Measurements from ENCODE around the gene ZNF318.

ZNF318 gene

DNA sequence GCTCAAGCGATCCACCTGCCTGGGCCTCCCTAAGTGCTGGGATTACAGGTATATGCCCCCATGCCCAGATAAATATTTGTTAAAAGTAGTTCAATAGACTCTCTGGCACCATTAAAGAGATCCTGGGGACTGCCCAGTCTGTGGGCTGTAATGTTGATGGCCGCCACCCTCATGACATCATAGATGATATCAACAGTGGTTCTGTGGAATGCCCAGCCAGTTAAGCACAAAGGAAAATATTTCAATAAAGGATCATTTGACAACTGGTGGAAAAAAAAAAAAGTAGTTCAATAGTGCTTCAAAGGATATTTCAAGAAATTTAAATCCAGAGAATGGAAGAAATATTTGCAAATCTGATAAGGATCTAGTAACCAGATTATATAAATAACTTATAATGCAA lies 59.3 kb downstream of the ZNF318 start:
- TF ChIP-seq, protein P1, sequence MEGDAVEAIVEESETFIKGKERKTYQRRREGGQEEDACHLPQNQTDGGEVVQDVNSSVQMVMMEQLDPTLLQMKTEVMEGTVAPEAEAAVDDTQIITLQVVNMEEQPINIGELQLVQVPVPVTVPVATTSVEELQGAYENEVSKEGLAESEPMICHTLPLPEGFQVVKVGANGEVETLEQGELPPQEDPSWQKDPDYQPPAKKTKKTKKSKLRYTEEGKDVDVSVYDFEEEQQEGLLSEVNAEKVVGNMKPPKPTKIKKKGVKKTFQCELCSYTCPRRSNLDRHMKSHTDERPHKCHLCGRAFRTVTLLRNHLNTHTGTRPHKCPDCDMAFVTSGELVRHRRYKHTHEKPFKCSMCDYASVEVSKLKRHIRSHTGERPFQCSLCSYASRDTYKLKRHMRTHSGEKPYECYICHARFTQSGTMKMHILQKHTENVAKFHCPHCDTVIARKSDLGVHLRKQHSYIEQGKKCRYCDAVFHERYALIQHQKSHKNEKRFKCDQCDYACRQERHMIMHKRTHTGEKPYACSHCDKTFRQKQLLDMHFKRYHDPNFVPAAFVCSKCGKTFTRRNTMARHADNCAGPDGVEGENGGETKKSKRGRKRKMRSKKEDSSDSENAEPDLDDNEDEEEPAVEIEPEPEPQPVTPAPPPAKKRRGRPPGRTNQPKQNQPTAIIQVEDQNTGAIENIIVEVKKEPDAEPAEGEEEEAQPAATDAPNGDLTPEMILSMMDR (IDR thresholded peaks at IDR 0.05; ENCODE audit: insufficient read depth, missing control alignments), result no peak
- DNase-seq (ENCODE audit: insufficient read length, low spot score), result no peak
- no peak for FAIRE-seq

DNA sequence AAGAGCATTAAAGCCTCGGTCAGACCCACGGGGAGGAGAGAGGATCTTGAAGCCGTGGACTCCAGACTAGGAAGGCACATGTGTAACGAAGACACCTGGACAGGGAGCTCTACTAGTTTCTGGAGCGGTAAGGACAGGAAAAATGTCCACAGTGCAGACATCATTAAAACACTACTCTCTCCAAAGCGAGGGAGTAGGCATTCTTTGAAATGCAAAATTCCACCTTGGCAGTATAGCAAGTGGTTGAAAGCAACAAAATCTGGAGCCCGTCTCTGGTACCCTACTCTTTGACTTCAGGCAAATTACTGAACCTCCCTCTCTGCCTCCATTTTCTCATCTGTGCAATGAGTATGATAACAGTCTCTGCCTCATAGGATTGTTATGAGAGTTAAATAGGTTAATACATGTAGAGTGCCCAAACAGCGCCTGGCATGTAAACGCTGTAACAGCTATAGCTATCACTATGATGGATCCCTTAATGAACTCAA lies 60.4 kb downstream of the ZNF318 start:
- TF ChIP-seq, protein P1 (IDR thresholded peaks at IDR 0.05; ENCODE audit: insufficient read depth, missing control alignments), result no peak
- DNase-seq (ENCODE audit: insufficient read length, low spot score) (no peak), FAIRE-seq (no peak)

- DNase-seq (ENCODE audit: insufficient read length, low spot score) (no peak), FAIRE-seq (no peak)
Observed at GRCh38 chr6:43308101-43308989, 61.1 kb downstream of the ZNF318 start, which contains the start of gene CRIP3. TSS of gene CRIP3 (minus strand) at chr6:43308826. CDS start at chr6:43308792, 34 bp downstream.

DNA sequence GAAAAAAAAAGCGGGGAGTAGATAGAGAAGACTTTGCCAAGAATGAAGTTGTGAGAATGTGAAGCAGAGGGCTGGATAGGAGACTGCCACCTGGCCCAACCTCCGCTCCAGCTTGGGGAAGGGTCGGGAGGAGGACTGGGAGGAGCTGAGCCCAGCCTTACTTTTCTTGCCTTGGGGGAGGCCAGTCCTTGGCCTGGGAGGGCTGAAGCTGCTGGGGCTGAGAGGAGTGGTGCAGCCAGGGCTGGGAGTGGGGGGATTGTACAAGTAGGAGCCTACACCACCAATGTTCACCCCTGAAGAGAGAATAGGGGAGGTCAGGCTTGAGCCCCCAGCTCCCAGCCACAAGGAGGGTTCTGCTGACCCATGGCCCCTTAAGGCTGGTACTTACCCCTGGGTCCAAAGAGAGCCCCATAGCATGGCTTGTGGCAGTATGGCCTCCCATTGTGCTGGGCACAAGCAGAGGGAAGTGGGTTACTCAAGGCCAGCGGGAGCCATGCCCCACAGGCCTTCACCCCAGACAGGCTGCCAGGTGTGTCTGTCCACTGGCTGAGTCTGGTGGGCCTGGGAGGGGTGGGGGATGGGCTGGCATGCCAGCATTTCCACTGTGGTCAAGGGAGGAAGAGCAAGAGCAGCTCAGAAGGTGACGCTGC lies 61.9 kb downstream of the ZNF318 start:
- no peak for FAIRE-seq
- TF ChIP-seq, protein P1 (IDR thresholded peaks at IDR 0.05; ENCODE audit: insufficient read depth, missing control alignments), result no peak
- DNase-seq (ENCODE audit: insufficient read length, low spot score), result no peak

More at GRCh38 chr6:43308101-43308989, 61.1 kb downstream of the ZNF318 start, which contains the start of gene CRIP3:
- TF ChIP-seq, protein P1 (IDR thresholded peaks at IDR 0.05; ENCODE audit: insufficient read depth, missing control alignments), result no peak

GRCh38 chr6:43306086-43306485 lies 63.4 kb downstream of the ZNF318 start:
- FAIRE-seq (no peak), DNase-seq (ENCODE audit: insufficient read length, low spot score) (no peak)
- TF ChIP-seq, protein P1 (IDR thresholded peaks at IDR 0.05; ENCODE audit: insufficient read depth, missing control alignments), result no peak

DNA sequence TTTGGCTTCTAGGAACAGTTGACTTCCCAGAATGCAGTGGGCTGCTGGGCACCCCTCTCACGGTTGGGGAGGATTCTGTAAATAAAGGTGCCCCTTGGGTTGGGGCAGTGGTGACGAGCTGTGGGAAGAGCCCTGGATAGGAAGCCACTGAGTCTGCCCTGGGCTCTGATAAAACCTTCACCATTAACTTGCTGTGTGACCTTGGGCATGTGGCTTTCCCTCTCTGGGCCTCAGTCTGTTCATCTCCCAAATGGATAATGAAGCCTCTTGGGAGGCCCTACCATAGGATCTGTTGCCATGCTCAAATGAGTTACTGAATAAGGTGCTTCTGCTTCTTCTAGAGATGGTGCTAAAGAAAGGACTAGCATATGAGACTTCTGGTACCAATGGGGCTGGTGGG lies 64.6 kb downstream of the ZNF318 start:
- TF ChIP-seq, protein P1 (IDR thresholded peaks at IDR 0.05; ENCODE audit: insufficient read depth, missing control alignments), result no peak
- DNase-seq (ENCODE audit: insufficient read length, low spot score), result no peak

More for the DNA sequence above, 64.6 kb downstream of the ZNF318 start:
- FAIRE-seq, result no peak

All from D721Med (cell line).